ENCODE data around the gene CKS1B. TPM values are rescaled to one million over a fixed set of nuclear protein-coding genes. Genes with fewer than 3 reads are reported as not detected.

The CKS1B gene
- polyA plus RNA-seq, 4 donors = 63.7 to 117 (median 75.6) TPM

Other genes with a start within 250 kb of the CKS1B start
- 1 to 10 TPM in 2 of 4 donors, under 1 TPM in 2; 0.27 to 1.6 (median 0.94) TPM for gene KCNN3, start 104.4 kb upstream of the CKS1B start, polyA plus RNA-seq
- gene PMVK, start 38.0 kb upstream of the CKS1B start, polyA plus RNA-seq = 100 to 1,000 TPM in 1 of 4 donors, 10 to 100 TPM in 3; 44.8 to 120 (median 76.0) TPM
- gene PBXIP1, start 18.6 kb upstream of the CKS1B start, polyA plus RNA-seq = 10 to 100 TPM; 31.9 to 97.8 (median 37.8) TPM
- gene PYGO2, start 12.9 kb upstream of the CKS1B start, polyA plus RNA-seq = 10 to 100 TPM; 22.1 to 34.7 (median 24.8) TPM
- 10 to 100 TPM; 59.7 to 84.8 (median 66.7) TPM for gene SHC1, start 3.9 kb upstream of the CKS1B start, polyA plus RNA-seq
- gene FLAD1, start 8.7 kb downstream of the CKS1B start, polyA plus RNA-seq = 10 to 100 TPM; 25.1 to 51.4 (median 34.4) TPM
- under 1 TPM in 1 of 4 donors, not detected in 3; 0.64 TPM for gene LENEP, start 18.9 kb downstream of the CKS1B start, polyA plus RNA-seq
- 100 to 1,000 TPM in 2 of 4 donors, 10 to 100 TPM in 2; 51.5 to 222 (median 115) TPM for gene ZBTB7B, start 28.1 kb downstream of the CKS1B start, polyA plus RNA-seq
- 10 to 100 TPM in 2 of 4 donors, 1 to 10 TPM in 2; 1.9 to 27.1 (median 10.6) TPM for gene DCST2, start 59.1 kb downstream of the CKS1B start, polyA plus RNA-seq
- gene DCST1, start 59.1 kb downstream of the CKS1B start, polyA plus RNA-seq = under 1 TPM in 2 of 4 donors, not detected in 2; 0.10 to 0.56 TPM
- gene ADAM15, start 76.6 kb downstream of the CKS1B start, polyA plus RNA-seq = 100 to 1,000 TPM in 3 of 4 donors, 10 to 100 TPM in 1; 24.9 to 206 (median 147) TPM
- 10 to 100 TPM; 16.8 to 41.3 (median 17.4) TPM for gene EFNA4, start 89.1 kb downstream of the CKS1B start, polyA plus RNA-seq
- 1 to 10 TPM; 2.0 to 7.0 (median 5.4) TPM for gene EFNA3, start 104.2 kb downstream of the CKS1B start, polyA plus RNA-seq
- gene EFNA1, start 153.2 kb downstream of the CKS1B start, polyA plus RNA-seq = 100 to 1,000 TPM in 3 of 4 donors, 10 to 100 TPM in 1; 50.6 to 166 (median 145) TPM
- 10 to 100 TPM; 44.6 to 99.5 (median 61.9) TPM for gene SLC50A1, start 161.2 kb downstream of the CKS1B start, polyA plus RNA-seq
- 100 to 1,000 TPM in 3 of 4 donors, 10 to 100 TPM in 1; 68.5 to 306 (median 238) TPM for gene DPM3, start 165.8 kb downstream of the CKS1B start, polyA plus RNA-seq
- gene KRTCAP2, start 198.6 kb downstream of the CKS1B start, polyA plus RNA-seq = 100 to 1,000 TPM; 144 to 286 (median 201) TPM
- gene TRIM46, start 199.2 kb downstream of the CKS1B start, polyA plus RNA-seq = under 1 TPM in 3 of 4 donors, not detected in 1; 0.27 to 0.64 (median 0.57) TPM
- 10 to 100 TPM; 11.3 to 24.9 (median 14.8) TPM for gene THBS3, start 233.2 kb downstream of the CKS1B start, polyA plus RNA-seq
- gene MTX1, start 234.0 kb downstream of the CKS1B start, polyA plus RNA-seq = 10 to 100 TPM; 40.0 to 72.2 (median 49.4) TPM

All from small intestine (tissue), 4 donors.